GM12878 (cell line): ENCODE data around the gene ZG16.

Source experiments
- ATF7 ChIP-seq: fragments of 450-650 bp; IDR thresholded peaks from 2 replicates; pipeline ENCODE4 v1.6.1; 2016; ENCODE audit warnings: low read depth, mild to moderate bottlenecking
- CEBPB ChIP-seq, 2 experiments: fragments of 150-350 bp in 1 of 2; IDR thresholded peaks; 2 replicates each; pipeline ENCODE4 v1.6.1; 2012 to 2014; ENCODE audit warnings: low read depth in 2 of 2, low read length in 2 of 2, borderline replicate concordance in 1 of 2, inconsistent platforms in 1 of 2
- CREM ChIP-seq: IDR thresholded peaks from 2 replicates; pipeline ENCODE4 v1.6.1; 2014; ENCODE audit warnings: antibody characterized with exemption, low read depth
- ESRRA ChIP-seq: IDR thresholded peaks from 2 replicates; pipeline ENCODE4 v1.6.1; 2012; ENCODE audit warnings: mild to moderate bottlenecking, low read length, improper control_type of control experiment
- FOXK2 ChIP-seq: fragments of 450-650 bp; IDR thresholded peaks from 2 replicates; pipeline ENCODE4 v1.6.1; 2017; ENCODE audit warnings: mild to moderate bottlenecking, moderate library complexity
- FOXM1 ChIP-seq: IDR thresholded peaks from 2 replicates; pipeline ENCODE4 v1.6.1; 2012; ENCODE audit warnings: low read depth, mild to moderate bottlenecking, inconsistent platforms, low read length, moderate library complexity
- NR2F1 ChIP-seq: fragments of 450-650 bp; conservative IDR thresholded peaks from 2 replicates; pipeline ENCODE4 v1.6.1; 2017; ENCODE audit warnings: mild to moderate bottlenecking
- POLR2A ChIP-seq: IDR thresholded peaks from 2 replicates; pipeline ENCODE4 v1.6.1; 2011; ENCODE audit warnings: low read depth, mild to moderate bottlenecking, low read length
- POLR2AphosphoS5 ChIP-seq: IDR thresholded peaks from 2 replicates; pipeline ENCODE4 v1.6.1; 2011; ENCODE audit warnings: mild to moderate bottlenecking, low read length, inconsistent platforms
- SP1 ChIP-seq: IDR thresholded peaks from one replicate; pipeline ENCODE4 v1.6.1; 2011; ENCODE audit warnings: low read depth, low read length
- TBL1XR1 ChIP-seq: IDR thresholded peaks from 2 replicates; pipeline ENCODE4 v1.6.1; 2012; ENCODE audit warnings: low read depth, low read length, improper control_type of control experiment
- ZNF24 ChIP-seq: fragments of 450-650 bp; IDR thresholded peaks from 2 replicates; pipeline ENCODE4 v1.6.1; 2017; ENCODE audit warnings: antibody characterized with exemption, mild to moderate bottlenecking
- TF ChIP-seq, protein P1 (sequence below), 3 experiments: IDR thresholded peaks in 2 of 3; conservative IDR thresholded peaks in 1 of 3; 2 replicates each; pipeline ENCODE4 v1.5.1; 2011; ENCODE audit warnings: low read depth in 3 of 3, low read length in 3 of 3, mild to moderate bottlenecking in 3 of 3, control low read depth in 2 of 3, moderate library complexity in 2 of 3, inconsistent platforms in 1 of 3, mixed read lengths in 1 of 3; ENCODE audit not compliant: control insufficient read depth in 2 of 3, insufficient read depth in 1 of 3; ENCODE audit errors: extremely low read depth in 1 of 3

DNA sequence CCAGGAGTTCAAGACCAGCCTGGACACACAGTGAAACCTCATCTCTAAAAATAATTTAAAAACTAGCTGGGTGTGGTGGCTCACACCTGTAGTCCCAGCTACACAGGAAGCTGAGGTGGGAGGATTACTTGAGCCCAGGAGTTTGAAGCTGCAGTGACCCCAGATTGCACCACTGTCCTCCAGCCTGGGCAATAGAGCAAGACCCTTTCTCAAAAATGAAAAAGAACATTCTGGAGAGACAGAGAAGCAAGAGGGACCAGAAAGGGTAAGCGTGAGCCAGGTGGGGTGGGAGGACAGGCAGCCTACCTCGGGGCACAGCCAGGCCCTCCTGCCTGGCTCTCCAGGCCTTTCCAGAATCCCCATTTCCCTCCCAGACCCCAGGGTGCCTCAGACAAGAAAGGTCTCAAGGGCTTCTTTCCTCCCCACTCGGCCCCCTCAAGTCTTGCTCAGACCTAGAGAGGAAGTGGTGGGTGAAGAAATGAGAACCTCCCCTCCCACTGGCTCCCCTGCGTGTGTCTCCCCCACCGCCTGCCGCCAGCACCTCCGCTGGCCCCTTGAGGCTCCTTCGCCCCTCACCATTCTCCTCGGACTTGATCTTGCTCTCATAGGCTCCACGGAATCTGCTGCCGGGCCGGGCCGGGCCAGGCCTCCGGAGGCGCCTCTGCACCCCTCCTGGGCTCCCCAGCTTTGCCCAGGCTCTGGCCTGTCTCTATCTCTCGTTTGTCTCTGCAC, 32.8 kb upstream of the ZG16 start:
- TF ChIP-seq ATF7: no peak
- TF ChIP-seq, protein P1, sequence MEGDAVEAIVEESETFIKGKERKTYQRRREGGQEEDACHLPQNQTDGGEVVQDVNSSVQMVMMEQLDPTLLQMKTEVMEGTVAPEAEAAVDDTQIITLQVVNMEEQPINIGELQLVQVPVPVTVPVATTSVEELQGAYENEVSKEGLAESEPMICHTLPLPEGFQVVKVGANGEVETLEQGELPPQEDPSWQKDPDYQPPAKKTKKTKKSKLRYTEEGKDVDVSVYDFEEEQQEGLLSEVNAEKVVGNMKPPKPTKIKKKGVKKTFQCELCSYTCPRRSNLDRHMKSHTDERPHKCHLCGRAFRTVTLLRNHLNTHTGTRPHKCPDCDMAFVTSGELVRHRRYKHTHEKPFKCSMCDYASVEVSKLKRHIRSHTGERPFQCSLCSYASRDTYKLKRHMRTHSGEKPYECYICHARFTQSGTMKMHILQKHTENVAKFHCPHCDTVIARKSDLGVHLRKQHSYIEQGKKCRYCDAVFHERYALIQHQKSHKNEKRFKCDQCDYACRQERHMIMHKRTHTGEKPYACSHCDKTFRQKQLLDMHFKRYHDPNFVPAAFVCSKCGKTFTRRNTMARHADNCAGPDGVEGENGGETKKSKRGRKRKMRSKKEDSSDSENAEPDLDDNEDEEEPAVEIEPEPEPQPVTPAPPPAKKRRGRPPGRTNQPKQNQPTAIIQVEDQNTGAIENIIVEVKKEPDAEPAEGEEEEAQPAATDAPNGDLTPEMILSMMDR (IDR thresholded peaks at IDR 0.05 in 2 of 3, conservative IDR thresholded peaks at IDR 0.05 in 1 of 3; ENCODE audit: control insufficient read depth in 2 of 3, extremely low read depth in 1 of 3, insufficient read depth in 1 of 3, low read depth in 3 of 3, low read length in 3 of 3): no peak
- TF ChIP-seq FOXM1: no peak
- peak; percentile 23 for TF ChIP-seq SP1
- TF ChIP-seq ZNF24: peak; percentile 64; the same call in 1 of the 2 replicates
- TF ChIP-seq POLR2A: no peak
- TF ChIP-seq CEBPB (IDR thresholded peaks at IDR 0.05; ENCODE audit: borderline replicate concordance in 1 of 2, low read depth in 2 of 2, low read length in 2 of 2): no peak
- no peak for TF ChIP-seq FOXK2
- TF ChIP-seq ESRRA: no peak
- TF ChIP-seq CREM: 0 out of 2 replicates have a peak, but pooled peaks have one; percentile 12
- no peak for TF ChIP-seq TBL1XR1
- no peak for TF ChIP-seq NR2F1
- no peak; the same call in 1 of the 2 replicates for TF ChIP-seq POLR2AphosphoS5
